OCI-LY1 (cell line): Measurements from ENCODE around the gene EMID1.

Experiments used
- H2AFZ ChIP-seq: fragments of 200-600 bp; sonication (generic), shearing (Covaris generic); 2 replicates; pipeline ENCODE4 v1.6.0; 2014; ENCODE audit warnings: antibody characterized with exemption, mild to moderate bottlenecking, low read length
- H3F3A ChIP-seq: fragments of 200-600 bp; sonication (generic), shearing (Covaris generic); 2 replicates; pipeline ENCODE4 v1.6.0; 2014; ENCODE audit warnings: mild to moderate bottlenecking, antibody characterized with exemption, low read length, moderate library complexity; ENCODE audit not compliant: insufficient read depth
- H3K27ac ChIP-seq: fragments of 200-600 bp; sonication (generic); 2 replicates; pipeline ENCODE4 v1.5.1; 2014; ENCODE audit warnings: low read length, mixed run types, mild to moderate bottlenecking, low read depth; ENCODE audit not compliant: poor library complexity, severe bottlenecking
- H3K27me3 ChIP-seq: fragments of 200-600 bp; sonication (generic); 2 replicates; pipeline ENCODE4 v1.6.0; 2014; ENCODE audit warnings: antibody characterized with exemption, mild to moderate bottlenecking, low read length, moderate library complexity; ENCODE audit not compliant: insufficient read depth
- H3K36me3 ChIP-seq: fragments of 200-600 bp; sonication (generic); 2 replicates; pipeline ENCODE4 v1.6.1; 2014; ENCODE audit warnings: mild to moderate bottlenecking, antibody characterized with exemption, low read length, moderate library complexity, mixed read lengths; ENCODE audit not compliant: insufficient read depth
- H3K4me1 ChIP-seq: fragments of 200-600 bp; sonication (generic); 2 replicates; pipeline ENCODE4 v1.5.1; 2014; ENCODE audit warnings: mild to moderate bottlenecking, low read length, moderate library complexity; ENCODE audit not compliant: insufficient read depth, severe bottlenecking
- H3K4me2 ChIP-seq: fragments of 200-600 bp; sonication (generic), shearing (Covaris generic); 2 replicates; pipeline ENCODE4 v1.6.1; 2014; ENCODE audit warnings: low read length
- H3K4me3 ChIP-seq: fragments of 200-600 bp; sonication (generic); 2 replicates; pipeline ENCODE4 v1.5.1; 2014; ENCODE audit warnings: low read length, low read depth, mild to moderate bottlenecking, mixed read lengths; ENCODE audit not compliant: poor library complexity, severe bottlenecking
- H3K79me2 ChIP-seq: fragments of 200-600 bp; shearing (Covaris generic); 2 replicates; pipeline ENCODE4 v1.6.1; 2016; ENCODE audit warnings: mixed run types, low read length, mixed read lengths; ENCODE audit not compliant: insufficient read depth
- H3K9ac ChIP-seq: fragments of 200-600 bp; sonication (generic), shearing (Covaris generic); 2 replicates; pipeline ENCODE4 v1.6.1; 2014; ENCODE audit warnings: mild to moderate bottlenecking, low read length, mixed read lengths
- H3K9me2 ChIP-seq: fragments of 200-600 bp; sonication (generic), shearing (Covaris generic); 2 replicates; pipeline ENCODE4 v1.6.1; 2014; ENCODE audit warnings: low read depth, mild to moderate bottlenecking, low read length, mixed read lengths
- H3K9me3 ChIP-seq: fragments of 200-600 bp; shearing (Covaris generic); 2 replicates; pipeline ENCODE4 v1.6.1; 2014; ENCODE audit warnings: low read length, mixed read lengths
- H4K20me1 ChIP-seq: fragments of 200-600 bp; sonication (generic), shearing (Covaris generic); 2 replicates; pipeline ENCODE4 v1.6.0; 2016; ENCODE audit warnings: mild to moderate bottlenecking, low read length; ENCODE audit not compliant: insufficient read depth
- EZH2 ChIP-seq: fragments of 200-600 bp; sonication (generic), shearing (Covaris generic); IDR thresholded peaks from 2 replicates; pipeline ENCODE4 v1.8.0; 2017; ENCODE audit warnings: borderline replicate concordance, mixed run types, mild to moderate bottlenecking, antibody characterized with exemption, low read length, moderate library complexity, mixed read lengths
- TF ChIP-seq, protein P1 (sequence below): fragments of 200-600 bp; sonication (generic), shearing (Covaris generic); IDR thresholded peaks from 2 replicates; pipeline ENCODE4 v1.5.1; 2017; ENCODE audit warnings: mild to moderate bottlenecking, antibody characterized with exemption, low read length, moderate library complexity, mixed read lengths

Gene EMID1

DNA sequence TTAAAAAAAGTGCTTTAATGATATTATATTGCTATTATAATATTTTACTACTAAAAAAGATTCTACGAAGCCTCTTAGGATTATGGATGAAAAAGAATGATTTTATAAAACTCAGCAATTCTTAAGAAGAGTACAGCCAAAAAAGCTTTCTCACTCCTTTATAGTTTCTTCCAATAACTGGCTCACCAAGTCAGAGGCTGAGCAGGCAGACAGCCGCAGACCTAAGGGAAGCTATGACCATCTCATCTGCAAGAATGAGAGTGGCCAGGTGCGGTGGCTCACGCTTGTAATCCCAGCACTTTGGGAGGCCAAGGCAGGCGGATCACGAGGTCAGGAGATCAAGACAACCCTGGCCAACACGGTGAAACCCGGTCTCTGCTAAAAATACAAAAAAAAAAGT, 12.7 kb upstream of the EMID1 start:
- Histone ChIP-seq H3F3A (no peaks in the 10 kb centered on the region), H3K4me1 (no peaks in the 10 kb centered on the region), H3K27me3 (0 out of 2 replicates have a peak, but pooled peaks cover 2% of the 10 kb centered on the region), H2AFZ (no peak overlapping the region), H3K4me2 (no peak overlapping the region), H3K36me3 (no peaks in the 10 kb centered on the region), H3K9me2 (no peaks in the 10 kb centered on the region), H3K4me3 (no peak overlapping the region), H3K9me3 (no peaks in the 10 kb centered on the region), H3K79me2 (no peaks in the 10 kb centered on the region), H3K27ac (no peak overlapping the region), H4K20me1 (no peaks in the 10 kb centered on the region), H3K9ac (no peak overlapping the region)
- TF ChIP-seq EZH2 = no peak
- TF ChIP-seq, protein P1, sequence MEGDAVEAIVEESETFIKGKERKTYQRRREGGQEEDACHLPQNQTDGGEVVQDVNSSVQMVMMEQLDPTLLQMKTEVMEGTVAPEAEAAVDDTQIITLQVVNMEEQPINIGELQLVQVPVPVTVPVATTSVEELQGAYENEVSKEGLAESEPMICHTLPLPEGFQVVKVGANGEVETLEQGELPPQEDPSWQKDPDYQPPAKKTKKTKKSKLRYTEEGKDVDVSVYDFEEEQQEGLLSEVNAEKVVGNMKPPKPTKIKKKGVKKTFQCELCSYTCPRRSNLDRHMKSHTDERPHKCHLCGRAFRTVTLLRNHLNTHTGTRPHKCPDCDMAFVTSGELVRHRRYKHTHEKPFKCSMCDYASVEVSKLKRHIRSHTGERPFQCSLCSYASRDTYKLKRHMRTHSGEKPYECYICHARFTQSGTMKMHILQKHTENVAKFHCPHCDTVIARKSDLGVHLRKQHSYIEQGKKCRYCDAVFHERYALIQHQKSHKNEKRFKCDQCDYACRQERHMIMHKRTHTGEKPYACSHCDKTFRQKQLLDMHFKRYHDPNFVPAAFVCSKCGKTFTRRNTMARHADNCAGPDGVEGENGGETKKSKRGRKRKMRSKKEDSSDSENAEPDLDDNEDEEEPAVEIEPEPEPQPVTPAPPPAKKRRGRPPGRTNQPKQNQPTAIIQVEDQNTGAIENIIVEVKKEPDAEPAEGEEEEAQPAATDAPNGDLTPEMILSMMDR = no peak

DNA sequence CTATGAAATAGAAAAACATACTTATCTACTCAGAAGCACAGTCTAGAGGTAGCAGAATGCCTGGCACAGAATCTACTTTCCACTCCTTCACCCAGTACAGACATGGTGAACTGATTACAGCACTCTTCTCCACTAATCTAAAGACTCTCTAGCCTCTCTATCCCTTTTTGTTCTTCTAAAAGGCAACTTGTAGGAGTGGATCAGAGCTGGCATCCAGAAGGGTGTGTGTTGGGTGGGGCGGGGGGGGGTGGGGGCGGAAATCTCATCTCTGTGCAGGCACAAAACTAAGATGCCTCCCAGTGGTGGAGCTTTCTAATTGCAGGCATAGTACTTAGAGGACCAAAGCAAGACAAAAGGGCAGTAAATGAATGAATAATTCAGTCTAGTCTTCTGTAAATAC, 11.5 kb upstream of the EMID1 start:
- Histone ChIP-seq H3K4me2 (no peak overlapping the region), H3F3A (no peaks in the 10 kb centered on the region), H3K79me2 (no peaks in the 10 kb centered on the region), H3K9me2 (no peaks in the 10 kb centered on the region), H3K9me3 (no peaks in the 10 kb centered on the region), H3K9ac (no peak overlapping the region), H3K27ac (no peak overlapping the region), H3K36me3 (no peaks in the 10 kb centered on the region), H4K20me1 (no peaks in the 10 kb centered on the region), H3K4me3 (no peak overlapping the region), H3K27me3 (0 out of 2 replicates have a peak, but pooled peaks cover 2% of the 10 kb centered on the region), H3K4me1 (no peaks in the 10 kb centered on the region), H2AFZ (no peak overlapping the region)
- TF ChIP-seq, protein P1 = no peak
- no peak for TF ChIP-seq EZH2

GRCh38 chr22:29195118-29195963, 10.4 kb upstream of the EMID1 start:
- H2AFZ ChIP-seq = no peak overlapping the region
- no peaks in the 10 kb centered on the region for H3F3A ChIP-seq
- H3K4me1 ChIP-seq = no peaks in the 10 kb centered on the region
- TF ChIP-seq EZH2 = no peak
- TF ChIP-seq, protein P1 = no peak
- no peak overlapping the region for H3K9ac ChIP-seq
- no peaks in the 10 kb centered on the region for H4K20me1 ChIP-seq
- 0 out of 2 replicates have a peak, but pooled peaks cover 2% of the 10 kb centered on the region for H3K27me3 ChIP-seq
- H3K9me2 ChIP-seq = no peaks in the 10 kb centered on the region
- H3K4me3 ChIP-seq = no peak overlapping the region
- H3K27ac ChIP-seq = no peak overlapping the region
- no peak overlapping the region for H3K4me2 ChIP-seq
- H3K9me3 ChIP-seq = no peaks in the 10 kb centered on the region
- no peaks in the 10 kb centered on the region for H3K36me3 ChIP-seq
- no peaks in the 10 kb centered on the region for H3K79me2 ChIP-seq
